GM21528 (cell line): ENCODE measurements around the gene PWWP2A.
"Not testable (repeated sequence)": the region's sequence is repeated elsewhere in the genome, so short reads cannot be mapped to it uniquely, and the experiment has no call there.

ENCODE experiments used
- ATAC-seq: cut with Tn5 transposase; IDR thresholded peaks from one replicate; pipeline ENCODE4 v1.9.1; 2021; ENCODE audit warnings: mild to moderate bottlenecking, moderate library complexity; ENCODE audit not compliant: unreplicated experiment, low FRiP score

Gene PWWP2A, protein sequence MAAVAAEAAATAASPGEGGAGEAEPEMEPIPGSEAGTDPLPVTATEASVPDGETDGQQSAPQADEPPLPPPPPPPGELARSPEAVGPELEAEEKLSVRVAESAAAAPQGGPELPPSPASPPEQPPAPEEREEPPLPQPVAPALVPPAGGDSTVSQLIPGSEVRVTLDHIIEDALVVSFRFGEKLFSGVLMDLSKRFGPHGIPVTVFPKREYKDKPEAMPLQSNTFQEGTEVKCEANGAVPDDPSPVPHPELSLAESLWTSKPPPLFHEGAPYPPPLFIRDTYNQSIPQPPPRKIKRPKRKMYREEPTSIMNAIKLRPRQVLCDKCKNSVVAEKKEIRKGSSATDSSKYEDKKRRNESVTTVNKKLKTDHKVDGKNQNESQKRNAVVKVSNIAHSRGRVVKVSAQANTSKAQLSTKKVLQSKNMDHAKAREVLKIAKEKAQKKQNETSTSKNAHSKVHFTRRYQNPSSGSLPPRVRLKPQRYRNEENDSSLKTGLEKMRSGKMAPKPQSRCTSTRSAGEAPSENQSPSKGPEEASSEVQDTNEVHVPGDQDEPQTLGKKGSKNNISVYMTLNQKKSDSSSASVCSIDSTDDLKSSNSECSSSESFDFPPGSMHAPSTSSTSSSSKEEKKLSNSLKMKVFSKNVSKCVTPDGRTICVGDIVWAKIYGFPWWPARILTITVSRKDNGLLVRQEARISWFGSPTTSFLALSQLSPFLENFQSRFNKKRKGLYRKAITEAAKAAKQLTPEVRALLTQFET

DNA sequence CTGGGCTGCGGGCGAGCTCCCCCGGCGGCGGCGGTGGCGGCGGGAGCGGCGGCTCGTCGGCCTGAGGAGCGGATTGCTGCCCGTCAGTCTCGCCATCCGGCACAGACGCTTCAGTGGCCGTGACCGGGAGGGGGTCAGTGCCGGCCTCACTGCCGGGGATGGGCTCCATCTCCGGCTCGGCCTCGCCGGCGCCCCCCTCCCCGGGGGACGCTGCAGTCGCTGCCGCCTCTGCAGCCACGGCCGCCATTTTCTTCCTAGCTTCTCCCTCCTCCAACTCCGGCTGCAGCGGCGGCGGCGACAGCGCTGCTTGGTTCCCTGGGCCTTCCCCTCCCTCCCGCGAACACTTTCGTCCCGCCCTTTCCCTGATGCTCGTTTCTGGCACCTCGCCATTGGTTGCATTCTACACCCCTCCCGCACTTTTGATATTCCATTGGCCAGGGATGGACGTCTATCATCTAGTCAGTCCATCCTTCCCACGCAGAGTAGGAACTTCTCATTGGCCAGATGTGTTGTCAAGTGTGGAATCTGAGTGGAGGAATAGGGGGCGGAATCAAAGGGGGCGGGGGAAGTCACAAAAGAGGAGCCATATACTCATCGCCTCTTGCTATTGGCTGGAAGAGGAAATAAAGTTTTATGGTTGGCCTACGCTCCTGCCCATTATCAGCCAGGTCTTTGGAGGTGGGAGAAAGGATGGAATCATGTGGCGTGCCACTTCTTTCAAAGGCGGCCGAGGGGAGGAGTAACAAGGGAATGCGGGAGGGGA lies at the start of gene PWWP2A:
Gene PWWP2A, minus strand, starts transcription at position 309 of the 763 bp plus-strand sequence. Its CDS starts 62 bp downstream, at position 247.
- ATAC-seq = peak; percentile 92

DNA sequence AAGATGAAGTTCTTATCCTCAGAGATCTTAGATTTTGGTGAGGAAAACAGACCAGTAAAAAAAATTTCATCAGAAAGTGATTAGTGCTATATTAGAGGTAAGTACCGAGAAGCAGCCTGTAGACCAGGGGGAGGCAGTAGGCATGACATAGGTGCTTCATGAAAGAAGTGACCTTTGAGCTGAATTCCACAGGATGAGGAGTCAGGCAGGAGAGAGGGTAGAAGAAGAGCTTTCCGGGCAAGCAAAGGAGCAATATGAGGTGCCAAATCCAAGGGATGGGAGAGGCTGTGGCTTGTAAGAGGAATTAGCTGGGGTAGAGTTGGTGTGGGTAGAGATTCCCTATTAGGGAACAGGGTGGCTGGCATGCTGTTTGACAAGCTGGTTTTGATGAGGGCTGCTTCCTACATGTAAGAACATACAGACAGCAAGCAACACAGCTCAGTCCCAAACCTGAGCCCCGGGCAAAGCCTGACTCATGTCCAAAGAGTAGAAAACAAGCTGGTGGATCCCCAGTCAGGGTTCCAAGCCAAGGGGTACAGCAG lies 48.4 kb upstream of the PWWP2A start:
- ATAC-seq = no peak

DNA sequence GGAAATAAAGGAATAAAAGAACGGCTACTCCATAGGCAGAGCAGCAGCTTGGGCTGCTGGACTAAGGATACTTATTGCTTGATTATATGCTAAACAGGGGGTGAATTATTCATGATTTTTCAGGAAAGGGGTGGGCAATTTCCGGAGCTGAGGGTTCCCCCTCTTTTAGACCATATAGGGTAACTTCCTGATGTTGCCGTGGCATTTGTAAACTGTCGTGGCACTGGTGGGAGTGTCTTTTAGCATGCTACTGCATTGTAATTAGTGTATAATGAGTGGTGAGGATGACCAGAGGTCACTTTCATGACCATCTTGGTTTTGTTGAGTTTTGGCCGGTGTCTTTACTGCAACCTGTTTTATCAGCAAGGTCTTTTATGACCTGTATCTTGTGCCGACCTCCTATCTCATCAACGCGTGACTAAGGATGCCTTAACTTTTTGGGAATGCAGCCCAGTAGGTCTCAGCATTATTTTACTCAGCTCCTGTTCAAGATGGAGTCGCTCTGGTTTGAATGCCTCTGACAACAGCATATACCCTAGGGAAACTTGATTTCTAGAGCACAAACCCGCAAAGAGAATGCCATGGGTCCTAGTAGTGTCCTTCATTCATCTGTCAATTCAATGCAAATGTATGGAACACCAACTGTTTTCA lies 47.8 kb upstream of the PWWP2A start:
- ATAC-seq = no peak

DNA sequence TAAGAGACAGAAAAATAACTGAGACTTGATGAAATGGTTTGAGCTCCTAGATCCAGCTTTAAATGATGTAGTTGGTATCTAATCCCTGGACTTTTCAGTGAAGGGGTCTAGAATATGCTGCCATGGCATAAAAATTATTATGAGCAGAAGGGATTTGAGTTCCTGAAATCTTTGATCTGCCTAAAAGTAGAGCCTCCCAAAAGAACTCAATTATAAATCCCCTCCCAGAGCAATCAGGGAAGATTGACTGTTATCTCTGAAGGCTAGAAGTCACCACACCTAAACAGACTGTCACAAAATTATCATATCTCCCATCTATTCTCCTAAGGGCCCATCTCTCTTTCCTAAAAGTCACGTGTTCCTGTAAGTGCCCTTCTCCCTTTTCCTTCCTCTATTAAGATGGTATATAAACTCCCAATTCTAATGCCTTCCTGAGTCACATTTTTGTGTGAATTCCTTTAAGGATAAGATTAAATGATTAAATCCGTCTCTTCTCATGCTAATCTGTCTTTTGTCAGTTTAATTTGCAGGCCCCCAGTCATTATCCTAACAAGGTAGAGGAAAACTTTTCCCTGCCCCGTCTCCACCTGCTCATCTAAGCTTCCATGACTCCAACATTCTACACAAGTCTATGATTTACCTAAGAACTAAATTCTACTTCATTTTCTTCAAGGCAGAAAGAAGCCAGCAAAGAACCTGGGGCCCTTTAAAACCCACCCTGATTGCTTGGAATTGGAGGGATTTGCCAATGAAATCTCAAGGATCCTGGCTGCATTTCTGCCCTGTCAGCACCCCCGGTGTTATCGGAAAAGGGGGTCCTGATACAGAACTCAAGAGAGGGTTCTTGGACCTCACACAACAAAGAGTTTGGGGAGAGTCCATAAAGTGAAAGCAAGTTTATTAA lies 47.1 kb upstream of the PWWP2A start:
- ATAC-seq = no peak

DNA sequence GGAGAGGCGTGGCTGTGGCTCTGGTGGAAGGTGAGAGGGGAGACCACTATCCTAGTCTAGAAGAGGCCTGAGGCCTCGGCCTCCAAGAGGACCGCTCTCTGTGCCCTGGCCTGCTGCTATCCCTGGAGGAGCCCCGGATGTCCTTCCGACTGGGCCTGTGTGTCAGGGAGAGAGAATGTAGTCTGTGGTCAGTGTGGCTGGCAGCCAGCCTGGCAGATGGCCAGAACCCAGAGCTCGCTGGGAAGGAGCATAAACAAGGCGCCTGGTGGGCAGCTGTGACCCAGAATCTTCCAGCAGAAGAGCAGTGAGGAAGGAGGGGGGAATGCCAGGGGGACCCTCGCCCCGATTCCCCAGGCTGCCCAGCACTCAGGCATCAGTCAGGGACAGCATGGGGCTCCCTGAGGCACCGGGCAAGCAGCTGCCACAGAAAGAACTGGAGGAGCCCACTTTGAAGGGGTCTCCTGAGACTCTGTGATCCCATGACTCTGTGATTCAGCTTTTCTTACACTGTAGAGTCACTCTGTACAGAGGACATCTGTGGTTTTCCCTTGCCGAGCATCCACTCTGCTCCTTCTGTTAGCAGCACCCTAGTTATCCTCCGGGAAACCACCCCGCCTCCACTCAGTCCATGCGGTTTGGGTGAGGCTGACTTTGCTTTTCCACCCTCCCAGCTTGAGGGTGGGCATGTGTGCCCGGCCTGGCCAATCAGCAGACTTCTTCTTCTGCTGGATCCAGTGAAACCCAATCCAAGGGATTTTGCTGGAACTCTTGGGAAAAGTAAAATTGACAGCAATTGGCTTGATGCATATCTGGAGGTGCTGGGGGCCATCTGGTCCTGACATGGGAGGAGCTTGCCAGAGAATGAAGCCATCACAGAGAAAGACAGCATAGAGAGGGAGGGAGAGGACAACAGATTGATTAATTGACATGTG lies 46.2 kb upstream of the PWWP2A start:
- ATAC-seq = no peak

DNA sequence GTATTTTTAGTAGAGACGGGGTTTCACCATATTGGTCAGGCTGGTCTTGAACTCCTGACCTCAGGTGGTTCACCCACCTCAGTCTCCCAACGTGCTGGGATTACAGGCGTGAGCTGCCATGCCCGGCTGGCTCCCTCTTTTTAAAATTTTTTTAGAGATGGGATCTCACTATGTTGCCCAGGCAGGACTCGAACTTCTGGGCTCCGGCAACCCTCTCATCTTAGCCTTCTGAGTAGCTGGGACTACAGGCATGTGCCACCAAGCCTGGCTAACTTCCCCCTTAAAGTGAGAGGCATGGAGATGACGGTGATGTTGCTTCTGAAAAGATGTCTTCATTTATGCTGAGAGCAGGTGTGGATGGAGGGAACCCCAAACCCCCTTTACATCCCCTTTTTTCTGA lies 43.7 kb upstream of the PWWP2A start:
- no peak for ATAC-seq

DNA sequence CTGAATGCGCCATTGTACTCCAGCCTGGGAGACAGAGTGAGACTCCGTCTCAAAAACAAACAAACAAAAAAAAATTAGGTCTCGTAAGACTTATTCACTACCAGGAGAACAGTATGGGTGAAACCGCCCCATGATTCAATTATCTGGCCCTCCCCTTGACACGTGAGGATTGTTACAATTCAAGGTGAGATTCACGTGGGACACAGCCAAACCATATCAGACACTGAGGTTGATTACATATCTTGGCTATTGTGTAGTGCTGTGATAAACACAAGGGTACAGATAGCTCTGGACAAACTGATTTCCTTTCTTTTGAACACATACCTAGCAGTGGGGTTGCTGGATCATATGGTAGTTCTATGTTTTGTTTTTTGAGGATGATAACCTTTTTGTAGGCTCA lies 42.4 kb upstream of the PWWP2A start:
- ATAC-seq = no peak

DNA sequence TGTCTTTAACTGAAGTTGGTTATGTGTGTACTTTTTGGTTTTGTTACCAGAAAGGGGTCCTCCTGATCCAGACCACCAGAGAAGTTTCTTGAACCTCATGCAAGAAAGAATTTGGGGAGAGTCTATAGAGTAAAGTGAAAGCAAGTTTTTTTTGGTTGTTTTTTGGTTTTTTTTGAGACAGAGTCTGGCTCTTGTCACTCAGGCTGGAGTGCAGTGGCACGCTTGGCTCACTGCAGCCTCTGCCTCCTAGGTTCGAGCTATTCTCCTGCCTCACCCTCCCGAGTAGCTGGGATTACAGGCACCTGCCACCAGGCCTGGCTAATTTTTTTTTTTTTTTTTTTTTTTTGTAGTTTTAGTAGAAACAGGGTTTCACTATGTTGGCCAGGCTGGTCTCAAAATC lies 41.6 kb upstream of the PWWP2A start:
- not testable (repeated sequence) for ATAC-seq

DNA sequence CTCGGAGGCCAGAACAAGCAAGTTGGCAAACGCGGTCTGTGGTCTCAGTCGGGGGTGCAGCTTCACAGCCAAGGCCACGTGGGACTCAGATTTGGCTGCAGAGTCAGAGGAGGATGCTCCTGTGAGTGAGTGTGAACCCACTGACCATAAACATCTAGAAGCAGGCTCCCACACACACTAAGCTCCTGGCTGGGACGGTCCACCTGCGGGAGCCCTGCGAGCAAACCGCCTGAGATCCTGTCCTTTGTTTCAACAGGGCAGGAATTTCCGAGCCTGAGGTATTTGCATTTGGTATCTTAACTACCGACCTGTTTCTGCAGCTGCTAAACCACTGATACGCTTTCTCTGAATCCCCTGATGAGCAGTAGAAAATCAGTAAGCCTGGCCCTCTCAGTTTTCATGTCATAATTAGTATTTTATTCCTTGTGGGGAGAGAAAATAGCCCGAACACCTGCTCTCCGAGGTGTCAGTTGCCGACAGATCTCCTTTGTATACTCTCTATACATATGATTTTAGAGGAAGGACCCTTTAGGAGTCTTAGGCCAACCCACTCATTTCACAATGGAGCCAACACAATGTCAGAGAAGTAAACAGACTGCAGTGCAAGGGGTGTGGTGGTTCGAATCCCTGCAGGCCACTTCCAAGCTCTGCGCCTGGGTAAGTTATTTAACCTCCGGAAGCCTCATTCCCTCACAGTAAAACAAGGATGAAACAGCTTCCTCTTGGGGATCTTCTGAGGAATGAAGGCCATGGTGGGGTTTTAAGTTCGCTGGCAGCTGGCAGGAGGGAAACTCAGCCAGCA lies 40.9 kb upstream of the PWWP2A start:
- no peak for ATAC-seq

DNA sequence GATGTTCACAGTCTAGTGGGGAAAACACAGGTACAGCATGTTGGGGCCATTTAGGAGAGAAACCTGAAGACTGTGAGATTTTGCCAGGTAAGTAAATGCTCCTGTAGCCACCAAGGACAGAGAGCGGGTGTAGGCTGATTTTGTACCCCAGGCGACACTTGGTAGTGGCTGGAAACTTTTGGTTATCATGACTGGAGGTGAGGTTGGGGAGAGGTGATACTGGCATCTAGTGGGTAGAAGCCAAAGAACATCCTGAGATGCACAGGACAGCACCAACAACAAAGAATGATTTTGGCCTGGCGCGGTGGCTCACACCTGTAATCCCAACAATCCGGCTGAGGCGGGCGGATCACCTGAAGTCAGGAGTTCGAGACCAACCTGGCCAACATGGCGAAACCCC lies 38.8 kb upstream of the PWWP2A start:
- no peak for ATAC-seq

DNA sequence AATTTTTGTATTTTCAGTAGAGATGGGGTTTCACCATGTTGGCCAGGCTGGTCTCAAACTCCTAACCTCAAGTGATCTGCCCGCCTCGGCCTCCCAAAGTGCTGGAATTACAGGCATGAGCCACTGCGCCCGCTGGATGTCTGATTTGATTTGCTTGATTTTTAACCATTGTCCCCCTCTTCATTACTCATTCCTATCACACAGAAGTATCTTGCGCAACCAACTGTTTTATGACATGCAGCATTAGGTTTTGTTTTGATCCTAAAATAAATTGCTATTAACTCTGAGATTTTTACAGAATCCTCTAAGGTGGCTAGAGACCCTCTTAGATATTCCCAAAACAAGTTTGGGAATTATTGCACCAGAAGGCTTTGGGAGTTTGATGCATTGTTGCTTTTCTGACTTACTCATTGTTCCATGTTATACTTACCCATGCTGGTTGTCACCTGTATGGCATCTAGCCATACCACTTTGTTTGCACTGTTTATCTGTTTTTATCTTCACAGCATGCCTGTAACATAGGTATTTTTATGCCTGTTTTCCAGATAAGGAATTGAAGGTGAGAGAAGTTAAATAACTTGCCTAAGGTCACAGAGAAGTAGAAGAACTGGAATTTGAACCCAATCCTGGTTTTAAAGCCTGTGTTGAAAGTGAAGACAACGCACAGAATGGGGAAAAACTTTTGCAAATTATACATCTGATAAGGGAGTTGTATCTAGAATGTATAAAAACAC lies 35.9 kb upstream of the PWWP2A start:
- ATAC-seq = no peak

DNA sequence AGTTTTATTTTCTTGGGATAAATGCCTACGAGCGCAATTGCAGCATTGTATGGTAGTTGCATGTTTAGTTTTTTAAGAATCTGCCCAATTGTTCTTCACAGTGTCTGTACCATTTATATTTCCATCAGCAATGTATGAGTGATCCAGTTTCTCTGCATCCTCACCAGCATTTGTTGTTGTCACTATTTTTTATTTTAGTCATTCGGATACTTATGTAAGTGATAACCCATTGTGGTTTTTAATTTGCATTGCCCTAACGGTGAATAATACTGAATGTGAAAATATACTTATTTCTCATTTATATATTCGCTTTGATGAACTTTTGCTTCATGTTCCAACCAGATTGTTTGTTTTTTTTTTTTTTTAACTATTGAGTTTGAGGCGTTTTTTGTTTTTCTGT lies 33.7 kb upstream of the PWWP2A start:
- ATAC-seq = no peak

DNA sequence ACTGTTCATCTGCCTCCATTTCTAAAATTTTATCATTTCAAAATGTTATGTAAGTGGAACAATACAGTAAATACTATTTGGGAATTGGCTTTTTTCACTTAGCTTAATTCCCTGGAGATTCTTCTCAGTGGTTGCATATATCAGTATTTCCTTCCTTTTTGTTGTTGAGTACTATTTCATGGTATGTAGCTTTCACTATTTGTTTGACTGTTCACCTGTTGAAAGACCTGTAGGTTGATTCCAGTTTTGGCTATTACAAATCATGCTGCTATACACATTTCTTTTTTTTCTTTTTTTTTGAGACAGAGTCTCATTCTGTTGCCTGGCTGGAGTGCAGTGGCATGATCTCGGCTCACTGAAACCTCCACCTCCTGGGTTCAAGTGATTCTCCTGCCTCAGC lies 33.0 kb upstream of the PWWP2A start:
- no peak for ATAC-seq

DNA sequence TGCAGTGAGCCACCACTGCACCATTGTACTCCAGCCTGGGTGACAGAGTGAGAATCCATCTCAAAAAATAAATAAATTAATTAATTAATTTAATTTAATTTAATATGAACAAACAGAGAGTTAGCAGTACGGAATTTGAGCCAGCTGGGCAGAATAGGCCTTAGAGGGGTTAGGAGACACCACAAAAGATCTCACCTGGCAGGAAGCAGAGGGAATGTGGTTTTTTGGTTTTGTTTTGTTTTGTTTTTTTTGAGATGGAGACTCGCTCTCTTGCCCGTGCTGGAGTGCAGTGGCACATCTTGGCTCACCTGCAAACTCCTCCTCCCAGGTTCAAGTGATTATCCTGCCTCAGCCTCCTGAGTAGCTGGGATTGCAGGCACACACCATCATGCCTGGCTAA lies 31.8 kb upstream of the PWWP2A start:
- ATAC-seq = no peak

DNA sequence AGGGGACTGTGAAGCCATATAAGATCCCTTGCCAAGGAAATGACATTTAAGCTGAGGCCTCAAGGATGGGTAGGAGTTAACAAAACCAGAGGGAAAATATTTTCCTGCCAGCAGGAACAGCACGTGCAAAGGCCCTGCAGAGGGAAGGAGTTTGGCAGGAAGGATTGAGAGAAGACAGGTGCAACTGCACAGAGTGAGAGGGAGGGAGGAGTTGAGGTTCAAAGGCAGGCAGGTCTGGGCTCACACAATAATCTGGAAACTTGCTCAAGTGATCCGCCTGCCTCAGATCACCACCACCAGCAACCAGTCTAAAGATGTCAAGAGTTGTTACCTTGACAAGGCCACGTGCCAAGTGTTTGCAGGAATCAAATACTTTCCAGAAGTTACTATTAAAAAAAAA lies 31.1 kb upstream of the PWWP2A start:
- ATAC-seq = no peak

DNA sequence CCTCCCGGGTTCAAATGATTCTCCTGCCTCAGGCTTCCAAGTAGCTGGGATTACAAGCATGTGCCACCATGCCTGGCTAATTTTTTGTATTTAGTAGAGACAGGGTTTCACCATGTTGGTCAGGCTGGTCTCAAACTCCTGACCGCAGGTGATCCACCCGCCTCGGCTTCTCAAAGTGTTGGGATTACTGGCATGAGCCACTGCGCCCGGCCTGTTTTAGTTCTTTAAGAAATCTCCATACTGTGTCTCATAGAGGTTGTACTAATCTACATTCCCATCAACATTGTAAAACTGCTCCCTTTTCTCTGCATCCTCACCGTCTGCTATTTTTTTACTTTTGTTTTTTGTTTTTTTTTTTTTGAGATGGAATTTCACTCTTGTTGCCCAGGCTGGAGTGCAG lies 25.2 kb upstream of the PWWP2A start:
- ATAC-seq = not testable (repeated sequence)

DNA sequence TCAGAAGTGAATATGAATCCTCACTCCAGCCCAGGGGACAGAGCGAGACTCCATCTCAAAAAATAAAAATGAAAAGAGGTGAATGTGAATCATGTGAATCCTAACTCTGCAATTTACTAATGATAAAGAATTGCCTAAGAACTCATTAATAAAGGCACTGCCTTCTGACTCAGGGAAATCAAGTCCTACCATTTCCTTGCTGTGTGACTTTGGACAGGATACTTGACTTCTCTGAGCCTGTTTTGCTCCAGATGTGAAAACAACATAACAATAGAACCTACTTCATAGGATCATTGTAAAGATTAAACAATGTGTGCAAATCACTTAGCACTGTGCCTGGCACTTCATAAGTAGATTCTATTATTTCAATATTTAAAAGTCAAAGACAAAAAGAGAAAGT lies 15.1 kb upstream of the PWWP2A start:
- no peak for ATAC-seq
